Body of pancreas (tissue), 4 donors: ENCODE data around the gene ACVRL1. TPM values are rescaled to one million over a fixed set of nuclear protein-coding genes. Genes with fewer than 3 reads are reported as not detected.

Source experiments
- ATAC-seq: fragments of 150-250 bp; one replicate; pipeline ENCODE4 v1.9.1; 2016
- DNase-seq, 4 donors: peaks; one replicate each; pipeline ENCODE4 v3.0.0-alpha.2; 2019
- H3K27ac ChIP-seq, 4 donors: fragments of 200-600 bp; sonication (generic); 1 replicate in 3 of 4; 2 replicates in 1 of 4; pipeline versions ENCODE4 v1.5.1 to v1.6.1; 2016 to 2019; ENCODE audit warnings: mild to moderate bottlenecking in 1 of 4, mixed read lengths in 1 of 4, moderate library complexity in 1 of 4
- H3K27me3 ChIP-seq, 2 donors: fragments of 200-600 bp; sonication (generic); one replicate each; pipeline ENCODE4 v1.6.0; 2016; ENCODE audit warnings: mild to moderate bottlenecking in 1 of 2
- H3K36me3 ChIP-seq, 2 donors: fragments of 200-600 bp; sonication (generic); replicated peaks in 1 of 2; 2 replicates each; pipeline ENCODE4 v1.5.1; 2016; ENCODE audit warnings: low read depth in 2 of 2; ENCODE audit not compliant: insufficient read depth in 1 of 2
- H3K4me1 ChIP-seq: fragments of 200-600 bp; sonication (generic); one replicate; pipeline ENCODE4 v1.6.0; 2016
- H3K4me3 ChIP-seq, 2 donors: fragments of 200-600 bp; sonication (generic); 1 replicate in 1 of 2; 2 replicates in 1 of 2; pipeline ENCODE4 v1.5.1; 2016 to 2019
- H3K9me3 ChIP-seq, 3 donors: fragments of 200-600 bp; sonication (generic); 1 replicate in 2 of 3; 2 replicates in 1 of 3; pipeline ENCODE4 v1.5.1; 2016
- CTCF ChIP-seq, 7 experiments: fragments of 450-650 bp in 4 of 7; fragments of 200-600 bp in 3 of 7; sonication (generic) in 3 of 7; IDR thresholded peaks; one replicate each; pipeline ENCODE4 v1.5.1; 2016 to 2019; ENCODE audit warnings: antibody characterized with exemption in 7 of 7
- POLR2A ChIP-seq, 3 donors: fragments of 450-650 bp; IDR thresholded peaks; one replicate each; pipeline ENCODE4 v1.6.1; 2016; ENCODE audit warnings: antibody characterized with exemption in 3 of 3, mild to moderate bottlenecking in 2 of 3
- WGBS, 2 donors: methylation state at CpG; one replicate each; pipeline ENCODE4 v1.1.5; 2017; 5-methylcytosine and 5-hydroxymethylcytosine counted together
- intact Hi-C: fragments of 100-400 bp; cut with DNase I; formaldehyde crosslinking; loops from one replicate; pipeline ENCODE4 v1.15.1; 2023
- total RNA-seq, 2 donors: library from RNA; depleted of rRNA; stranded (reverse); fragments of >200 nt; gene quantifications; one replicate each; pipeline ENCODE4 v1.1.0, GENCODE V29; 2016

ACVRL1 gene
- total RNA-seq, 2 donors from 2014 or later, result 37.1 to 93.9 TPM

- no peaks in the 10 kb centered on the region for H3K36me3 ChIP-seq
- 74 to 77% methylated on average over 8 of the region's 8 CpGs for WGBS, 2 donors
- ATAC-seq (no peak), DNase-seq (no peak)
- peaks cover 15% of the 10 kb centered on the region for H3K4me1 ChIP-seq
- no peak overlapping the region for H3K4me3 ChIP-seq
- TF ChIP-seq CTCF (IDR thresholded peaks at IDR 0.05) (no peak), POLR2A (IDR thresholded peaks at IDR 0.05) (no peak)
- no peak overlapping the region for H3K27ac ChIP-seq
- intact Hi-C loops, result no loop called here
- peaks cover 0 to 12% of the 10 kb centered on the region in 2 donors for H3K27me3 ChIP-seq
- no peaks in the 10 kb centered on the region for H3K9me3 ChIP-seq
Measured at GRCh38 chr12:51873251-51873994, 33.9 kb upstream of the ACVRL1 start.

- DNase-seq (no peak), ATAC-seq (no peak)
- Histone ChIP-seq H3K4me1 (peaks cover 9% of the 10 kb centered on the region), H3K9me3 (no peaks in the 10 kb centered on the region), H3K36me3 (no peaks in the 10 kb centered on the region), H3K4me3 (no peak overlapping the region), H3K27ac (no peak overlapping the region), H3K27me3 (peaks cover 0 to 8% of the 10 kb centered on the region in 2 donors)
- intact Hi-C loops, result no loop called here
- 40 to 42% methylated on average over 8 of the region's 8 CpGs for WGBS, 2 donors
- TF ChIP-seq CTCF (IDR thresholded peaks at IDR 0.05) (no peak), POLR2A (IDR thresholded peaks at IDR 0.05) (no peak)
Measured at GRCh38 chr12:51874000-51874399, 33.3 kb upstream of the ACVRL1 start.

GRCh38 chr12:51874486-51874885 is 32.8 kb upstream of the ACVRL1 start:
- peaks cover 0 to 3% of the 10 kb centered on the region in 2 donors for H3K27me3 ChIP-seq
- H3K27ac ChIP-seq, result no peak overlapping the region
- no peaks in the 10 kb centered on the region for H3K9me3 ChIP-seq
- intact Hi-C loops, result no loop called here
- no peaks in the 10 kb centered on the region for H3K36me3 ChIP-seq
- TF ChIP-seq POLR2A (IDR thresholded peaks at IDR 0.05), result no peak
- no peak for TF ChIP-seq CTCF (IDR thresholded peaks at IDR 0.05)
- 55 to 70% methylated on average over 4 of the region's 4 CpGs for WGBS, 2 donors
- DNase-seq, result no peak
- H3K4me3 ChIP-seq, result no peak overlapping the region
- ATAC-seq, result no peak
- peaks cover 4% of the 10 kb centered on the region for H3K4me1 ChIP-seq

GRCh38 chr12:51879102-51879501 is 28.2 kb upstream of the ACVRL1 start:
- intact Hi-C loops, result no loop called here
- H3K4me3 ChIP-seq, result no peak overlapping the region
- no peaks in the 10 kb centered on the region for H3K4me1 ChIP-seq
- H3K36me3 ChIP-seq, result no peaks in the 10 kb centered on the region
- ATAC-seq (no peak), DNase-seq (no peak)
- 88 to 92% methylated on average over 3 of the region's 3 CpGs for WGBS, 2 donors
- no peaks in the 10 kb centered on the region for H3K27me3 ChIP-seq
- TF ChIP-seq POLR2A (IDR thresholded peaks at IDR 0.05) (no peak), CTCF (IDR thresholded peaks at IDR 0.05) (no peak)
- H3K27ac ChIP-seq, result no peak overlapping the region
- no peaks in the 10 kb centered on the region for H3K9me3 ChIP-seq

DNA sequence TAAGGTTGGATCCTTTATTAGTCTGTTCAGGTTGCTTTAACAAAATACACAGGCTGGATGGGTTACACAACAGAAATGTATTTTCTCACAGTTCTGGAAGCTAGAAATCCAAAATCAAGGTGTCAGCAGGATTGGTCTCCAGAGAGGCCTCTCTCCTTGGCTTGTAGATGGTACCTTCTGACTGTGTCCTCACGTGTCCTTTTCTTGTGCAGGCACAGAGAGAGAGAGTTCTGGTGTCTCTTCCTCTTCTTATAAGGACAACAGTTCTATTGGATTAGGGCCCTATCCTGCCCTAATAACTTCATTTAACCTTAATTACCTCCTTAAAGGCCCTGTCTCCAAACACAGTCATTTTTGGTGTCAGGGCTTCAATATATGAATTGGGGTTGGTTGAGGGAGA is 24.0 kb upstream of the ACVRL1 start:
- DNase-seq (no peak), ATAC-seq (no peak)
- Histone ChIP-seq H3K4me1 (peaks cover 3% of the 10 kb centered on the region), H3K36me3 (no peaks in the 10 kb centered on the region), H3K9me3 (no peaks in the 10 kb centered on the region), H3K27ac (no peak overlapping the region), H3K4me3 (no peak overlapping the region), H3K27me3 (no peaks in the 10 kb centered on the region)
- intact Hi-C loops, result no loop called here
- TF ChIP-seq POLR2A (IDR thresholded peaks at IDR 0.05) (no peak), CTCF (IDR thresholded peaks at IDR 0.05) (no peak)
- WGBS, 2 donors, result 72 to 88% methylated on average over 1 of the region's 1 CpG
